Adrenal gland (tissue), 12 donors: Measurements from ENCODE around the gene WHRN. TPM values are rescaled to one million over a fixed set of nuclear protein-coding genes. Genes with fewer than 3 reads are reported as not detected.

Experiments
- DNase-seq, 7 donors: peaks; one replicate each; pipeline ENCODE4 v3.0.0-alpha.2; 2019 to 2020
- H3K27ac ChIP-seq, 5 donors: fragments of 200-600 bp; sonication (generic) in 4 of 5; 1 replicate in 3 of 5; 2 replicates in 2 of 5; pipeline versions ENCODE4 v1.5.1 to v1.8.0; 2016 to 2020; ENCODE audit warnings: mild to moderate bottlenecking in 1 of 5
- H3K27me3 ChIP-seq: fragments of 200-600 bp; 2 replicates; pipeline ENCODE4 v1.8.0; 2021
- H3K36me3 ChIP-seq, 2 donors: fragments of 200-600 bp; replicated peaks in 1 of 2; 1 replicate in 1 of 2; 2 replicates in 1 of 2; pipeline versions ENCODE4 v1.5.1 to v1.8.0; 2018 to 2022
- H3K4me1 ChIP-seq, 2 donors: fragments of 200-600 bp; replicated peaks in 1 of 2; 1 replicate in 1 of 2; 2 replicates in 1 of 2; pipeline versions ENCODE4 v1.5.1 to v1.8.0; 2018 to 2021
- H3K4me3 ChIP-seq, 4 donors: fragments of 200-600 bp; sonication (generic) in 3 of 4; one replicate each; pipeline ENCODE4 v1.5.1; 2016 to 2018
- H3K9me3 ChIP-seq, 3 donors: fragments of 200-600 bp; sonication (generic) in 1 of 3; replicated peaks in 1 of 3; 1 replicate in 2 of 3; 2 replicates in 1 of 3; pipeline versions ENCODE4 v1.5.1 to v1.8.0; 2016 to 2021
- POLR2A ChIP-seq, 2 donors: fragments of 450-650 bp; IDR thresholded peaks; one replicate each; pipeline ENCODE4 v1.6.1; 2017; ENCODE audit warnings: antibody characterized with exemption in 2 of 2, mild to moderate bottlenecking in 2 of 2, moderate library complexity in 1 of 2
- WGBS, 4 donors: extraction: QIAGEN DNeasy Blood & Tissue Kit in 2 of 4; methylation state at CpG; one replicate each; pipeline versions ENCODE4 v1.1.5 to v1.1.7; 2013 to 2017; 5-methylcytosine and 5-hydroxymethylcytosine counted together
- intact Hi-C, 2 donors: fragments of 100-400 bp; cut with DNase I; formaldehyde crosslinking; loops; one replicate each; pipeline versions ENCODE4 v1.14.1 to v1.15.0; 2022 to 2023
- polyA plus RNA-seq, 3 donors: library from polyadenylated mRNA; stranded (reverse); fragments of 200-250 nt in 2 of 3; fragments of 350-450 nt in 1 of 3; fragmentation: Illumina TruSeq in 1 of 3; extraction: RNeasy Lipid Tissue Mini Kit (QIAGEN cat#74804) in 1 of 3; gene quantifications; one replicate each; pipeline ENCODE4 v1.2.3, GENCODE V29; 2013 to 2014
- total RNA-seq, 9 donors: library from RNA; depleted of rRNA in 4 of 9; stranded (reverse); fragments of >200 nt in 4 of 9; fragments of 120-200 nt in 1 of 9; fragmentation: NEBNext Ultra II Directional in 1 of 9; extraction: Animal tissue kit (Norgen Biotek cat#: 25700) in 1 of 9; gene quantifications; one replicate each; pipeline versions ENCODE4 v1.1.0 to v1.2.4, GENCODE V29; 2013 to 2023
- TF ChIP-seq, protein P1 (sequence below), 6 experiments: fragments of 450-650 bp in 4 of 6; fragments of 200-600 bp in 2 of 6; sonication (generic) in 1 of 6; IDR thresholded peaks; 1 replicate in 5 of 6; 2 replicates in 1 of 6; pipeline versions ENCODE4 v1.5.1 to v1.8.0; 2016 to 2021; ENCODE audit warnings: antibody characterized with exemption in 6 of 6, mild to moderate bottlenecking in 2 of 6, moderate library complexity in 1 of 6
- donor health status: healthy with polysubstance abuse.
- donor health status: Bipolar disorder and iron deficiency.
- donor health status: DM: yes; HTN: yes; CAD: no.
- donor health status: DM: no; HTN: no; CAD: no.
- donor health status: DM: no; HTN: no; CAD: no.
- donor health status: DM: yes; HTN: yes; CAD: no.

WHRN gene
- total and polyA plus RNA-seq, 12 donors, result 33.4 to 359 (median 96.4) TPM

- 9 to 22% (median 15%) methylated on average over 3 of the region's 3 CpGs for WGBS, 4 donors
Measured at GRCh38 chr9:114392749-114393112, 112.5 kb downstream of the WHRN start.

DNA sequence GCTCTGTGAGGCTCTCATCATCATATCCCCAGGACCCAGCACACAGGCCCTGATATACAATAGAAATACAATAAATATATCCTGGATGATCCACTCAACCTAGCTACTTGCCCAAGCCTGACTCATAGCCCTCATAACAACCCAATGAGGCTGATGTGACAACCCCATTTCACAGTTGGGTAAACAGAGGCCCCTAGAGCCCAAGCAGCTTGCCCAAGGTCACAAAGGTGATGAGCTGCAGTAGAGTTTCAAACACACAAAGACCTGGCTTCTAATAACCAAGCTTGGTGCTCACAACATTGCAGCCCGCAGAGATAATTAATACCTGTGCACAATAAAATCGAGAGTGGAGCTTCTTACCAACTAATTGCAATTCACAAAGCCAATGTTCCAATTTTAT, 114.3 kb downstream of the WHRN start:
- no peak for DNase-seq
- no peaks in the 10 kb centered on the region for H3K27me3 ChIP-seq
- WGBS, 4 donors, result 89 to 92% (median 91%) methylated on average over 2 of the region's 2 CpGs
- H3K4me1 ChIP-seq, result peaks cover 22 to 55% of the 10 kb centered on the region in 2 donors
- intact Hi-C loops, result loop anchor here in 1 of 2 donors (10.0 kb wide), 1 partner anchor 46 kb away; no protein-coding TSS in a partner anchor
- TF ChIP-seq, protein P1, sequence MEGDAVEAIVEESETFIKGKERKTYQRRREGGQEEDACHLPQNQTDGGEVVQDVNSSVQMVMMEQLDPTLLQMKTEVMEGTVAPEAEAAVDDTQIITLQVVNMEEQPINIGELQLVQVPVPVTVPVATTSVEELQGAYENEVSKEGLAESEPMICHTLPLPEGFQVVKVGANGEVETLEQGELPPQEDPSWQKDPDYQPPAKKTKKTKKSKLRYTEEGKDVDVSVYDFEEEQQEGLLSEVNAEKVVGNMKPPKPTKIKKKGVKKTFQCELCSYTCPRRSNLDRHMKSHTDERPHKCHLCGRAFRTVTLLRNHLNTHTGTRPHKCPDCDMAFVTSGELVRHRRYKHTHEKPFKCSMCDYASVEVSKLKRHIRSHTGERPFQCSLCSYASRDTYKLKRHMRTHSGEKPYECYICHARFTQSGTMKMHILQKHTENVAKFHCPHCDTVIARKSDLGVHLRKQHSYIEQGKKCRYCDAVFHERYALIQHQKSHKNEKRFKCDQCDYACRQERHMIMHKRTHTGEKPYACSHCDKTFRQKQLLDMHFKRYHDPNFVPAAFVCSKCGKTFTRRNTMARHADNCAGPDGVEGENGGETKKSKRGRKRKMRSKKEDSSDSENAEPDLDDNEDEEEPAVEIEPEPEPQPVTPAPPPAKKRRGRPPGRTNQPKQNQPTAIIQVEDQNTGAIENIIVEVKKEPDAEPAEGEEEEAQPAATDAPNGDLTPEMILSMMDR (IDR thresholded peaks at IDR 0.05), result no peak
- TF ChIP-seq POLR2A (IDR thresholded peaks at IDR 0.05), result no peak
- H3K9me3 ChIP-seq, result no peaks in the 10 kb centered on the region
- no peak overlapping the region for H3K4me3 ChIP-seq
- no peak overlapping the region for H3K27ac ChIP-seq
- H3K36me3 ChIP-seq, result no peaks in the 10 kb centered on the region

More at GRCh38 chr9:114392749-114393112, 112.5 kb downstream of the WHRN start:
- intact Hi-C loops, result loop anchor here in 1 of 2 donors (10.0 kb wide), 1 partner anchor 48 kb away; no protein-coding TSS in a partner anchor
- TF ChIP-seq POLR2A (IDR thresholded peaks at IDR 0.05), result no peak
- no peaks in the 10 kb centered on the region for H3K9me3 ChIP-seq
- DNase-seq, result peak in 1 of 7 donors; percentile 43
- peak overlapping the region in 4 of 5 donors; percentile 5 to 86 (median 54) for H3K27ac ChIP-seq
- no peaks in the 10 kb centered on the region for H3K27me3 ChIP-seq
- H3K36me3 ChIP-seq, result no peaks in the 10 kb centered on the region
- H3K4me3 ChIP-seq, result no peak overlapping the region
- peaks cover 17 to 48% of the 10 kb centered on the region in 2 donors for H3K4me1 ChIP-seq

- TF ChIP-seq POLR2A (IDR thresholded peaks at IDR 0.05), result no peak
- TF ChIP-seq, protein P1 (IDR thresholded peaks at IDR 0.05), result no peak
- Histone ChIP-seq H3K9me3 (no peaks in the 10 kb centered on the region), H3K27me3 (no peaks in the 10 kb centered on the region), H3K36me3 (no peaks in the 10 kb centered on the region), H3K4me3 (no peak overlapping the region), H3K27ac (peak overlapping the region in 2 of 5 donors; percentile 15 to 87), H3K4me1 (peaks cover 26 to 59% of the 10 kb centered on the region in 2 donors)
- WGBS, 4 donors, result 75 to 85% (median 80%) methylated on average over 6 to 7 of the region's 7 CpGs
- no peak for DNase-seq
- intact Hi-C loops, result loop anchor here in 1 of 2 donors (10.0 kb wide), 1 partner anchor 45 kb away; no protein-coding TSS in a partner anchor
Measured at GRCh38 chr9:114389612-114390368, 115.5 kb downstream of the WHRN start.

DNA sequence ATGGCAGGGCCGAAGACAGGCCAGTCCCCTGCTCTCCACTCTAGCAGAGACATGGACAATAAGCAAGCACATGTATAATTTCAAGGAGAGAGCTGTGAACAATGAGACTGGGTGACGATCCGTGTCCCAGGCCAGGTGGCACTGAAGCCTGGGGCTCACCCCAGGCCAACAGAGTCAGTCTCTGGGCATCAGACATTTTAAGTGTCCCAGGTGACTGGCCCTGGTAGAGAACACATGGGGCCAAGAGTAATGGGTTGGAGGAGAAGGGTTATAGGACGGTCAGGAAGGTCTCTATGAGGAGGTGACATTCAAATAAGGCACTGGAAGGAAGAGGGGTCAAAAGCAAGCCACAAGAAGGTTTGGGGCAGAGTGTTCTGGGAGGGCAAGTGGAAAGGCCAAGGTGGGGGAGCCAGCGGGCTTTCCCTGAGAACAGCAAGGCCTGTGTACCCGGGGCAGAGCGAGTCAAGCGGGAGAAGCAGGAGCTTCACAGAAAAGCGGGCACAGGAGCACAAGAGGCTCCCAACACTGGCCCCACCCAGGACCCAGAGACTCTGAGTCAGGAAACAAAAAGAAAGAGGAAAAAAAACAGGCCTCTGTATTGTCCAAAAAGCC, 116.4 kb downstream of the WHRN start:
- H3K4me1 ChIP-seq, result peaks cover 26 to 60% of the 10 kb centered on the region in 2 donors
- 75 to 87% (median 80%) methylated on average over 8 to 9 of the region's 9 CpGs for WGBS, 4 donors
- H3K4me3 ChIP-seq, result no peak overlapping the region
- no peak for TF ChIP-seq POLR2A (IDR thresholded peaks at IDR 0.05)
- TF ChIP-seq, protein P1 (IDR thresholded peaks at IDR 0.05), result no peak
- no peaks in the 10 kb centered on the region for H3K36me3 ChIP-seq
- no peak for DNase-seq
- H3K27ac ChIP-seq, result peak overlapping the region in 3 of 5 donors; percentile 47 to 93 (median 87)
- no peaks in the 10 kb centered on the region for H3K27me3 ChIP-seq
- H3K9me3 ChIP-seq, result no peaks in the 10 kb centered on the region
- intact Hi-C loops, result no loop called here
